NT2/D1 (cell line): Measurements from ENCODE around the gene DUSP5.

Experiments
- YY1 ChIP-seq: IDR thresholded peaks from 2 replicates; pipeline ENCODE4 v1.6.1; 2011; ENCODE audit not compliant: insufficient read length, insufficient read depth
- ZNF274 ChIP-seq: IDR thresholded peaks from 2 replicates; pipeline ENCODE4 v1.6.1; 2011; ENCODE audit warnings: mild to moderate bottlenecking, low read depth, low read length

- TF ChIP-seq ZNF274 (no peak), YY1 (no peak)
These were observed 38.5 kb downstream of the DUSP5 start for GRCh38 chr10:110535958-110536891.
